Testis (tissue), 2 donors: Measurements from ENCODE around the gene TBC1D22A.

Experiments
- POLR2A ChIP-seq: fragments of 450-650 bp; IDR thresholded peaks from one replicate; pipeline ENCODE4 v1.6.1; 2017; ENCODE audit warnings: antibody characterized with exemption, mild to moderate bottlenecking, moderate library complexity
- TF ChIP-seq, protein P1 (sequence below), 3 experiments: fragments of 450-650 bp in 2 of 3; fragments of 200-600 bp in 1 of 3; sonication (generic) in 1 of 3; IDR thresholded peaks; one replicate each; pipeline ENCODE4 v1.5.1; 2016 to 2019; ENCODE audit warnings: antibody characterized with exemption in 3 of 3, mild to moderate bottlenecking in 2 of 3, moderate library complexity in 1 of 3

DNA sequence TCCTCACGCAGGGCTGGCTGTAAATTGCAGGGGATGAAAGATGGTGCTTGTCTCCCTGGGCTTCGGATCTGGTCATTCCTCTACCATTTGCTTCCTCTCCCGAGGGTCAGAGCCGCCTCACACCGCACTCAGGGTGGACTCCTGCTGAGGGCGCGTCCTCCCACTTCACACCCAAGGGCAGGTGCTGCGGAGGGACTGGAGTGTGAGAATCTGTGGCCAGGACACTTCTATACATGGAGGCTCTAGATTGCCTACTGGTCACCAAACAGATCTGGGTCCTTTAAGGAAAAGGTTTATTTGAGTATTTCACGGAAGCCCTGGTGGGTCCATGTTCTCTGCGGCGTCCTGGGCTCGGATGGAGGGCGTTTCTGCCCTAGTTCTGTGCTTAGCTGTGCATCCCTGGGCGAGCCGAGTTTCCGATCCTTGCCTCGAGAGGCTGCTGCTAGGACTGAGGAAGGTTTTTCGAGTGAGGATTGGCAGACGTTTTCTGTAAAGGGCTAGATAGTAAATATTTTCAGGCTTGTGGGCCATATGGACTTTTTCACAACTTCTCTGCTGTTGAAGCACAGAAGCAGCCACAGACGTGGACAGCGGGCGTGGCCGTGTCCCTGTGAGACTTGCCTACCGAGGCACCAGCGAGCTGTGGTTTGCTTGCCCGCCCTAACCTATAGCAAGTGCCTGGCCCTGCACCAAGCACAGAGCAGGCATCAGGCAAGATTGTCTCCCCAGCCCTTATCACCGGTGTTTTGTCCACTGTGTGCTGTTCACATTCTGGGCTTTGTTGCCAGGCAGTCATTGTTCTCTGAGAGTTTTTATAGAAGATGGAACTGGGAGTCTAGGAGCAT, 279.0 kb downstream of the TBC1D22A start:
- TF ChIP-seq POLR2A = no peak
- TF ChIP-seq, protein P1, sequence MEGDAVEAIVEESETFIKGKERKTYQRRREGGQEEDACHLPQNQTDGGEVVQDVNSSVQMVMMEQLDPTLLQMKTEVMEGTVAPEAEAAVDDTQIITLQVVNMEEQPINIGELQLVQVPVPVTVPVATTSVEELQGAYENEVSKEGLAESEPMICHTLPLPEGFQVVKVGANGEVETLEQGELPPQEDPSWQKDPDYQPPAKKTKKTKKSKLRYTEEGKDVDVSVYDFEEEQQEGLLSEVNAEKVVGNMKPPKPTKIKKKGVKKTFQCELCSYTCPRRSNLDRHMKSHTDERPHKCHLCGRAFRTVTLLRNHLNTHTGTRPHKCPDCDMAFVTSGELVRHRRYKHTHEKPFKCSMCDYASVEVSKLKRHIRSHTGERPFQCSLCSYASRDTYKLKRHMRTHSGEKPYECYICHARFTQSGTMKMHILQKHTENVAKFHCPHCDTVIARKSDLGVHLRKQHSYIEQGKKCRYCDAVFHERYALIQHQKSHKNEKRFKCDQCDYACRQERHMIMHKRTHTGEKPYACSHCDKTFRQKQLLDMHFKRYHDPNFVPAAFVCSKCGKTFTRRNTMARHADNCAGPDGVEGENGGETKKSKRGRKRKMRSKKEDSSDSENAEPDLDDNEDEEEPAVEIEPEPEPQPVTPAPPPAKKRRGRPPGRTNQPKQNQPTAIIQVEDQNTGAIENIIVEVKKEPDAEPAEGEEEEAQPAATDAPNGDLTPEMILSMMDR (IDR thresholded peaks at IDR 0.05) = no peak
